Measurements from ENCODE around the gene GARRE1. TPM values are rescaled to one million over a fixed set of nuclear protein-coding genes. Genes with fewer than 3 reads are reported as not detected.

The GARRE1 gene
- total RNA-seq, 4 donors from 2014 or later = 16.7 to 27.8 (median 22.7) TPM

DNA sequence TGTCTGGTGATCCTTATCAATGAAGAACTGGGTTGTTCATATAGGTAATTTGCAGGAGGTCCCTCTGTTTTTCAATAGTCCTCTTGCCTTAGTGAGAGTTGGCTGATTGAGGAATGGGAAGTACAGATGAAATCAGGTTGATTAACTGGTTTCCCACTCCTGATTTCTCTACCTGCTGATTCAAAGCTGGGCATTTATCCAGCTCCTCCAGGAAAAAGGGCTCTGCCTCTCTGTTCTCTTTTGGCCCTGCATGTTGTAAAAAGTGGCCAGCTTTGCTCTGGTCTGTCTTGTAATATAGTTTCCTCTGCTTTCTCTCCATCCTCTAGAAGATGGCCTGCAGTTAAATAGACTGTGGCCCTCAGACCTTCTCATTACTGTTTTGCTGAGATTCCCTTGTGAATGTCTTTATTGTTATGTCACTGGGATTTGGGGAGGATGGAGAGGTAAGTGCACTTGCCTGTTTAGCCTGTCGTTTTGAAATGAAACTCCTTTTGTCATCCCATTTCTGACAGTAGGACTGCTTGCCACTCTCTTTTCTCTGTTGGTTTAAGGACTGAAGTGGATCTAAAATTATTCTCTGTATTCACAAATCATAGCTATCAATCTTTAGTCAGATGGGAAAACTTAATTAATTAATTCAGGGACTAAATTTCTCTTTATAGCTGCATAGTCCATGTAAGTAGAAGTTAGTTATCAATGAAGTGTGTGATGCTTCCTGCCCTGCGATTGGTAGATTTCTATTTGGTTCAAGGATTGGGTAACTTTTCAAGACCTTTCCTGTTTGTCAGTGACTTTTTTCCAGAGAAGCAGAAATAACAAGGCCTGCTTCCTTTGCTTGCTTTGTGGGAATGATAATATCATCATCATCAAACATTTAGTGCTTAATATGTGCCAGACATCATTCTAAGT is 28.5 kb downstream of the GARRE1 start:
- Histone ChIP-seq H3K4me1 (peaks cover 0 to 18% (median 0%) of the 10 kb centered on the region in 4 donors), H3K4me3 (no peak overlapping the region), H3K36me3 (no peaks in the 10 kb centered on the region), H3K27me3 (no peaks in the 10 kb centered on the region), H3K9me3 (no peaks in the 10 kb centered on the region), H3K27ac (no peak overlapping the region)
- intact Hi-C loops (cut with DNase I; ENCODE audit: low total_unique reads) (no loop called here), in situ Hi-C loops (cut with MboI; ENCODE audit: low pct_ligation_motif_present in 1 of 4, low pct_unique_long_range_greater_than_20kb in 1 of 4, low sequenced_read_pairs in 3 of 4) (no loop called here)
- 44 to 61% methylated on average over 2 of the region's 2 CpGs for WGBS, 2 donors (ENCODE audit: low coverage in 1 of 2)
- no peak for DNase-seq
- TF ChIP-seq CTCF (IDR thresholded peaks at IDR 0.05) = no peak
- no peak for TF ChIP-seq POLR2A (IDR thresholded peaks at IDR 0.05)
- TF ChIP-seq POLR2AphosphoS5 (IDR thresholded peaks at IDR 0.05) = no peak
- no peak for TF ChIP-seq EP300 (IDR thresholded peaks at IDR 0.05; ENCODE audit: low read depth)

- WGBS, 2 donors (ENCODE audit: low coverage in 1 of 2) = 88 to 97% methylated on average over 2 of the region's 2 CpGs
- intact Hi-C loops (cut with DNase I; ENCODE audit: low total_unique reads) (no loop called here), in situ Hi-C loops (cut with MboI; ENCODE audit: low pct_ligation_motif_present in 1 of 4, low pct_unique_long_range_greater_than_20kb in 1 of 4, low sequenced_read_pairs in 3 of 4) (no loop called here)
- H3K4me3 ChIP-seq = no peak overlapping the region
- no peak for DNase-seq
- no peak overlapping the region for H3K27ac ChIP-seq
- no peaks in the 10 kb centered on the region for H3K27me3 ChIP-seq
- H3K36me3 ChIP-seq = no peaks in the 10 kb centered on the region
- H3K9me3 ChIP-seq = no peaks in the 10 kb centered on the region
- peaks cover 0 to 14% (median 0%) of the 10 kb centered on the region in 4 donors for H3K4me1 ChIP-seq
- TF ChIP-seq EP300 (IDR thresholded peaks at IDR 0.05; ENCODE audit: low read depth) (no peak), CTCF (IDR thresholded peaks at IDR 0.05) (no peak), POLR2A (IDR thresholded peaks at IDR 0.05) (no peak), POLR2AphosphoS5 (IDR thresholded peaks at IDR 0.05) (no peak)
Measured at GRCh38 chr19:34284505-34284904, 30.2 kb downstream of the GARRE1 start.

DNA sequence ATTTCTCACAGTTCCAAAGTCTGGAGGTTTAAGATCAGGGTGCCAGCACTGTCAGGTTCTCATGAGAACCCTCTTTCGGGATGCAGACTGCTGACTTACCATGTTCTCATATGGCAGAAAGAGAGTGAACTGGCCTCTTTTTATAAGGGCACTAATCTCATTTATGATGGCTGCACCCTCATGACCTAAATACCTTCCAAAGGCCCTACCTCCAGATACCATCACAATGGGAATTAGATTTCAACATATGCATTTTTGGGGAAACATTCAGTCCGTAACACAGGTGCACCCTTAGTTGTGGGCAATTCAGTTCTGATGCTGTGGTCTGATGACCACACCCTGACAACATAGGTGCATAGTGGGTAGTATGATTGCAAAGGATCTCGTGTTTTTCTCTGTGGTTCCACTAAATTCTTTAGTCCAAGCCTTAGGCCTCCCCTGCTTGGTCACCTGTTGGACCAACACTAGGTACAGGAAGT is 33.3 kb downstream of the GARRE1 start:
- intact Hi-C loops (cut with DNase I; ENCODE audit: low total_unique reads) = no loop called here
- Histone ChIP-seq H3K9me3 (no peaks in the 10 kb centered on the region), H3K36me3 (no peaks in the 10 kb centered on the region), H3K4me1 (peaks cover 0 to 8% (median 0%) of the 10 kb centered on the region in 4 donors), H3K27me3 (no peaks in the 10 kb centered on the region), H3K4me3 (no peak overlapping the region), H3K27ac (no peak overlapping the region)
- in situ Hi-C loops (cut with MboI; ENCODE audit: low pct_ligation_motif_present in 1 of 4, low pct_unique_long_range_greater_than_20kb in 1 of 4, low sequenced_read_pairs in 3 of 4) = no loop called here
- TF ChIP-seq POLR2A (IDR thresholded peaks at IDR 0.05) (no peak), CTCF (IDR thresholded peaks at IDR 0.05) (no peak)
- whole genome bisulfite sequencing, 2 donors (ENCODE audit: low coverage in 1 of 2) = 83 to 90% methylated on average over 1 to 3 of the region's 3 CpGs
- DNase-seq = no peak

DNA sequence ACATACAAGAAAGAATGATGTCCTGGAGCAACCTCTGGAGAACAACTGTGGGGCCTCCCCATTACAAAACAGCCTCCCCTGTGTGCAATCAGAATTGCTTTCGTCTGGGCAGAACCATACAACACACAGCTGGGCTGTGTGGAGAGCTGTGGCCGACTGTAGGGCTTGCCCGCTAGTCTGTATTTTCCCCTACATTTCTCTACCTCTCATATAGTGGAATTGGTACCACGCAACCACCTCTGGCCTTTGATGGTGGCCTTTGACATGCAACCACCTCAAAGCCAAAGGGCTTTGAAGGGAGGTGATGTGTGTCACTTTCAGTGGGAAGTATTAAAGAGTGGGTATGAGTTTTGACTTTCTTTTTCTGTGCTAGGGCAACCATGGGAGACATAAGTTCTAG is 34.0 kb downstream of the GARRE1 start:
- Histone ChIP-seq H3K9me3 (no peaks in the 10 kb centered on the region), H3K4me1 (peaks cover 0 to 2% (median 0%) of the 10 kb centered on the region in 4 donors), H3K4me3 (no peak overlapping the region), H3K36me3 (no peaks in the 10 kb centered on the region), H3K27ac (no peak overlapping the region), H3K27me3 (no peaks in the 10 kb centered on the region)
- 85% methylated on average over 4 of the region's 4 CpGs; no CpG with 5 or more reads in 1 of the 2 donors for WGBS, 2 donors (ENCODE audit: low coverage in 1 of 2)
- no peak for TF ChIP-seq EP300 (IDR thresholded peaks at IDR 0.05; ENCODE audit: low read depth)
- no peak for TF ChIP-seq POLR2A (IDR thresholded peaks at IDR 0.05)
- TF ChIP-seq POLR2AphosphoS5 (IDR thresholded peaks at IDR 0.05) = no peak
- TF ChIP-seq CTCF (IDR thresholded peaks at IDR 0.05) = no peak
- in situ Hi-C loops (cut with MboI; ENCODE audit: low pct_ligation_motif_present in 1 of 4, low pct_unique_long_range_greater_than_20kb in 1 of 4, low sequenced_read_pairs in 3 of 4) (no loop called here), intact Hi-C loops (cut with DNase I; ENCODE audit: low total_unique reads) (no loop called here)
- no peak for DNase-seq

Data from transverse colon (tissue), 4 donors.